GM18498 (cell line): ENCODE data around the gene SF3A2.

Experiments
- ATAC-seq: cut with Tn5 transposase; IDR thresholded peaks from one replicate; pipeline ENCODE4 v1.9.1; 2021; ENCODE audit warnings: mild to moderate bottlenecking, moderate library complexity; ENCODE audit not compliant: unreplicated experiment

The SF3A2 gene

GRCh38 chr19:2207991-2208860 lies 28.4 kb upstream of the SF3A2 start:
- no peak for ATAC-seq

GRCh38 chr19:2208975-2209374 lies 27.6 kb upstream of the SF3A2 start:
- no peak for ATAC-seq

GRCh38 chr19:2209408-2209807 lies 27.2 kb upstream of the SF3A2 start:
- no peak for ATAC-seq

- ATAC-seq, result no peak
These were observed 26.4 kb upstream of the SF3A2 start for GRCh38 chr19:2210206-2210605.

GRCh38 chr19:2210987-2211740 lies 25.5 kb upstream of the SF3A2 start:
- ATAC-seq, result no peak

GRCh38 chr19:2212861-2213711 lies 23.5 kb upstream of the SF3A2 start:
- ATAC-seq, result no peak

- no peak for ATAC-seq
These were observed 22.8 kb upstream of the SF3A2 start for GRCh38 chr19:2213799-2214198.

- no peak for ATAC-seq
These were observed 22.4 kb upstream of the SF3A2 start for GRCh38 chr19:2214251-2214650.

GRCh38 chr19:2215281-2215751 lies 21.3 kb upstream of the SF3A2 start:
- ATAC-seq, result no peak

GRCh38 chr19:2216361-2217225 lies 20.0 kb upstream of the SF3A2 start:
- no peak for ATAC-seq

- ATAC-seq, result no peak
These were observed 19.0 kb upstream of the SF3A2 start for GRCh38 chr19:2217591-2217990.

- ATAC-seq, result no peak
These were observed 16.9 kb upstream of the SF3A2 start for GRCh38 chr19:2219726-2220125.

- ATAC-seq, result no peak
These were observed 15.3 kb upstream of the SF3A2 start for GRCh38 chr19:2221250-2221831.

GRCh38 chr19:2221918-2222317 lies 14.7 kb upstream of the SF3A2 start:
- no peak for ATAC-seq

- no peak for ATAC-seq
These were observed 13.2 kb upstream of the SF3A2 start for GRCh38 chr19:2223391-2223790.

GRCh38 chr19:2223959-2224358 lies 12.7 kb upstream of the SF3A2 start:
- no peak for ATAC-seq

GRCh38 chr19:2224754-2225349 lies 11.8 kb upstream of the SF3A2 start:
- ATAC-seq, result no peak

GRCh38 chr19:2225415-2226050 lies 11.1 kb upstream of the SF3A2 start:
- ATAC-seq, result no peak
